ENCODE measurements around the gene HHATL. TPM values are rescaled to one million over a fixed set of nuclear protein-coding genes. Genes with fewer than 3 reads are reported as not detected.

The HHATL gene
- total and polyA plus RNA-seq, 9 donors = 0.12 to 1.3 (median 0.52) TPM; not detected in 5

DNA sequence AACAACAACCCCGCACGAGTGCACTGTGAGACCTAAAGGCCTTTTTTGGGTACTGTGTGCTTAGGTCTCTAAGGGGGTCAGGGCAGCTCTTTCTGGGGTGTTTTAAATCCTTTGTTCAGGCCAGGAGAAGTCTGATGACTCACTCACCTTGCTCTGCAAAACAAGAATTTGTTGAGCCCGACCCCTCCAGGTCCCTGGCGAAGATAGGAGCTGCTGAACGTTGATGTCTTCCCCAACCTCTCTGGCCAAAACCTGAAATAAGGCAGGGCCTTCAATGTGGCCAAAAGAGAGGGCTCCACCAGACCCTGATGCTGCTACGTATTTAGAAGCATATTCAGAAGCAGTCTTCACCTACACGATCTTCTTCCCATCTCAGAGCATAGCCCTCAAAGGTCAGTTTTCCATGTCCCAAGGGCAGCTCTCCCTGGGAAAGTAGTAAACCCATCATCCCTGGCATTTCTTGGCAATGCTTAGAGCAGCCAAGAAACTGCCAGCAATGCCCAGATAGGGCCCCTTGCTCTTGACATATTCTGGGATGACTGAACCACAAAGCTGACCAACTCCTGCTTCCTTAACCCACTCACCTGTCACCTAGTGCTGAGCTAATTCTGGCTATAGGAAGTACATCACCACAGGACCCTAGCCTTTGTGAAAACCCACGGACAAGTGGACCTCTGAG lies 43.3 kb upstream of the HHATL start:
- Histone ChIP-seq H3K36me3 (no peaks in the 10 kb centered on the region), H3K9me3 (no peaks in the 10 kb centered on the region), H3K4me3 (no peak overlapping the region), H3K27ac (no peak overlapping the region), H3K27me3 (no peaks in the 10 kb centered on the region), H3K4me1 (ENCODE audit: insufficient read depth) (peaks cover 9% of the 10 kb centered on the region)
- 69 to 75% (median 70%) methylated on average over 8 of the region's 8 CpGs for WGBS, 3 donors
- no peak for TF ChIP-seq EP300 (IDR thresholded peaks at IDR 0.05)
- TF ChIP-seq, protein P1, sequence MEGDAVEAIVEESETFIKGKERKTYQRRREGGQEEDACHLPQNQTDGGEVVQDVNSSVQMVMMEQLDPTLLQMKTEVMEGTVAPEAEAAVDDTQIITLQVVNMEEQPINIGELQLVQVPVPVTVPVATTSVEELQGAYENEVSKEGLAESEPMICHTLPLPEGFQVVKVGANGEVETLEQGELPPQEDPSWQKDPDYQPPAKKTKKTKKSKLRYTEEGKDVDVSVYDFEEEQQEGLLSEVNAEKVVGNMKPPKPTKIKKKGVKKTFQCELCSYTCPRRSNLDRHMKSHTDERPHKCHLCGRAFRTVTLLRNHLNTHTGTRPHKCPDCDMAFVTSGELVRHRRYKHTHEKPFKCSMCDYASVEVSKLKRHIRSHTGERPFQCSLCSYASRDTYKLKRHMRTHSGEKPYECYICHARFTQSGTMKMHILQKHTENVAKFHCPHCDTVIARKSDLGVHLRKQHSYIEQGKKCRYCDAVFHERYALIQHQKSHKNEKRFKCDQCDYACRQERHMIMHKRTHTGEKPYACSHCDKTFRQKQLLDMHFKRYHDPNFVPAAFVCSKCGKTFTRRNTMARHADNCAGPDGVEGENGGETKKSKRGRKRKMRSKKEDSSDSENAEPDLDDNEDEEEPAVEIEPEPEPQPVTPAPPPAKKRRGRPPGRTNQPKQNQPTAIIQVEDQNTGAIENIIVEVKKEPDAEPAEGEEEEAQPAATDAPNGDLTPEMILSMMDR (IDR thresholded peaks at IDR 0.05) = no peak
- TF ChIP-seq POLR2A (IDR thresholded peaks at IDR 0.05) = no peak
- no peak for DNase-seq
- intact Hi-C loops (cut with DNase I) = loop anchor here in 2 of 4 donors (10.0 kb wide), 2 partner anchors 91 to 161 kb away; partner anchors contain the start of genes SEC22C (in 1 of the 2) and ZBTB47 (in 1 of the 2)

DNA sequence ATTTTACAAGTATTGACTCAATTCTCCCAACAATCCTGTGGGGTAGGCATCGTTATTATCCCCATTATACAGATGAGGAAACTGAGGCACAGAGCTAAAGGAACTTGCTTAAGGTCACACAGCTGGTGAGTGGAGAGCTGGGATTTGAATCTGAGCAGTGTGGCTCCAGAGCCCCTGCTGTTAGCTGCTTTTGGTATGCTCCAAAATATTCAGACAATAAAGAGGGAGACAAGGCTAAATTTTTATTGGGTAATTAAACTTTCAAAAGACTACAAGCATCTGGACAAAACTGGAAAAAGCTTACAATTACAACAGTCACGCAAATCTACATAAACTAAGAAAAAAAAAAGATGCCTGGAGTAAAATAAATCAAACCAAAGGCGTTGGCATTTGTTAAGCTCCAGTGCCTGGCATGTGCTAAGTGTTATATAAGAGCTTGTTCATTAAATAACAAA lies 42.7 kb upstream of the HHATL start:
- Histone ChIP-seq H3K36me3 (no peaks in the 10 kb centered on the region), H3K4me1 (ENCODE audit: insufficient read depth) (peaks cover 9% of the 10 kb centered on the region), H3K4me3 (no peak overlapping the region), H3K27me3 (no peaks in the 10 kb centered on the region), H3K27ac (no peak overlapping the region), H3K9me3 (no peaks in the 10 kb centered on the region)
- no peak for DNase-seq
- TF ChIP-seq POLR2A (IDR thresholded peaks at IDR 0.05) (no peak), EP300 (IDR thresholded peaks at IDR 0.05) (no peak)
- TF ChIP-seq, protein P1 (IDR thresholded peaks at IDR 0.05) = no peak
- 72 to 85% (median 78%) methylated on average over 3 of the region's 3 CpGs for WGBS, 3 donors
- intact Hi-C loops (cut with DNase I) = loop anchor here in 2 of 4 donors (10.0 kb wide), 2 partner anchors 91 to 161 kb away; partner anchors contain the start of genes SEC22C (in 1 of the 2) and ZBTB47 (in 1 of the 2)

DNA sequence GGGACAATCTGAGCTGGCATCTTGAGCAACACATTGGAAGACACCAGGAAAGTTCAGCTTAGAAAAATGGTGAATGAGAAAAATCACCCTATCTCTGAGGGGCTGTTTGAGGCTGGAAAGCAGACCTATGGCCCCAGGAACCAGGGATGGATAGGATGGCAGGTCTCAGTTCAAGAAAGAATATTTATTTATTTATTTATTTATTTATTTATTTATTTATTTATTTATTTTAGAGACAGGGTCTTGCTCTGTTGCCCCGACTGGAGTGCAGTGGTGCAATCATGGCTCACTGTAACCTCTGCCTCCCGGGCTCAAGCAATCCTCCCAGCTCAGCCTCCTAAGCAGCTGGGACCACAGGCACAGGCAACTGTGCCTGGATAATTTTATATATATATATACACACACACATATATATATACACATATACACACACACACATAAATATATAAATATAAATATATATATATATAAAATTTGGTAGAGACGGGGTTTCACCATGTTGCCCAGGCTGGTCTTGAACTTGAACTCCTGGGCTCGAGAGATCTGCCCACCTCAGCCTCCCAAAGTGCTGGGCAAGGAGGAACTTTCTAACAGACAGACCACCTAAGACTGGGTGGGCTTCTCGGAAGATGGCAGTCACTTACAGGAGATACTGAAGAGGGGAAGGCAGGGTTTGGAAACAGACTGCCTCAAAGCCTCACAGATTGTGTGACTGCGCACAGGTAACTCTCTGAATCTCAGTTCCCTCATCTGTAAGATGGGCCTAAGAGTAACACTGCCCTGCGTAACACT lies 40.8 kb upstream of the HHATL start:
- no peaks in the 10 kb centered on the region for H3K27me3 ChIP-seq
- 92 to 95% (median 94%) methylated on average over 7 of the region's 7 CpGs for WGBS, 3 donors
- intact Hi-C loops (cut with DNase I) = loop anchor here in 2 of 4 donors (10.0 kb wide), 2 partner anchors 89 to 159 kb away; partner anchors contain the start of genes SEC22C (in 1 of the 2) and ZBTB47 (in 1 of the 2)

DNA sequence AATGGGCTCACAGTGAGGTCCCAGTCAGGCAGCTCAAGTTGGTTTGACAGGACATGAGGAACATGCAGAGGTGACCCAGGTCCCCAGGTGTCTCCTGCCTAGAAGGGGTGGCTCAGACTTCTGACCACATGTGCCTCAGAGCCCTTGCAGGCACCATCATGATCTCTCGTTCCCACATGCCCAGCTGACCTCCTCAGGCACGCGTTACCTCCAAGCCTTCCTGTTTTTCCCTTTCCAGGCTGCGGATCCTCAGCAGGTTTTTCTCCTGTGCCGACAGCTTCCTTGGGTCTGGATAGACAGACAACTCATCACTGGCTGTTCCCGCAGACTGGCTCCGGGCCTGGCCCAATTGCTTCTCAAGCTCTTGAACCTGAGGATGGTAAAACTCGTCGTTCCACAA lies 40.1 kb upstream of the HHATL start:
- Histone ChIP-seq H3K27ac (no peak overlapping the region), H3K4me3 (no peak overlapping the region), H3K36me3 (no peaks in the 10 kb centered on the region), H3K9me3 (no peaks in the 10 kb centered on the region), H3K27me3 (no peaks in the 10 kb centered on the region), H3K4me1 (ENCODE audit: insufficient read depth) (peaks cover 9% of the 10 kb centered on the region)
- intact Hi-C loops (cut with DNase I) = loop anchor here in 2 of 4 donors (10.0 kb wide), 2 partner anchors 88 to 158 kb away; partner anchors contain the start of genes SEC22C (in 1 of the 2) and ZBTB47 (in 1 of the 2)
- TF ChIP-seq POLR2A (IDR thresholded peaks at IDR 0.05) (no peak), EP300 (IDR thresholded peaks at IDR 0.05) (no peak)
- TF ChIP-seq, protein P1 (IDR thresholded peaks at IDR 0.05) = no peak
- no peak for DNase-seq
- 89 to 95% (median 91%) methylated on average over 9 of the region's 9 CpGs for WGBS, 3 donors

More for the DNA sequence above, 40.8 kb upstream of the HHATL start:
- H3K27ac ChIP-seq = no peak overlapping the region
- peaks cover 9% of the 10 kb centered on the region for H3K4me1 ChIP-seq (ENCODE audit: insufficient read depth)
- H3K36me3 ChIP-seq = no peaks in the 10 kb centered on the region
- no peak overlapping the region for H3K4me3 ChIP-seq
- H3K9me3 ChIP-seq = no peaks in the 10 kb centered on the region
- no peak for DNase-seq
- TF ChIP-seq EP300 (IDR thresholded peaks at IDR 0.05) = no peak
- TF ChIP-seq, protein P1 (IDR thresholded peaks at IDR 0.05) = no peak
- no peak for TF ChIP-seq POLR2A (IDR thresholded peaks at IDR 0.05)

Measured in ovary (tissue), 9 donors.